ENCODE results near the gene SLC16A11. TPM values are rescaled to one million over a fixed set of nuclear protein-coding genes. Genes with fewer than 3 reads are reported as not detected.

SLC16A11 gene
- total RNA-seq, 1 donor from 2014 or later = not detected

DNA sequence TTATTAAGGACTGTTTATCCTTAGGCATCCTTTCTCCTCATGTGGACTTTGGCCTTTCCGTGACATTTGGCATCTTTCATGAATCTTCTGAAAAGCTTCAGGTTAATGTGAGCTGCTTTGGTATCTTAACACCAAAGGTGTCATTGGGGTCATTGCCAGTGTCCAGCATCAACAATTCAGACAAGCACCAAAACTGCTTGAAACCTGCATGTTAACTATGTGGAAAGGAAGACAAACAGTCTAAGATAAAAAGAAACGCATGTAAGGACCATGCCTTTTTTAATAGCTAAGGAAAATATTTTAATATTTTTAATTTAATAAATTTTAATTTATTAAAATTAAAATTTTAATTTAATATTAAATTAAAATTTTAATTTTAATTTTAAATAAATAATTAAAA lies 40.1 kb downstream of the SLC16A11 start:
- Histone ChIP-seq H3K79me2 (ENCODE audit: insufficient read depth, low read length) (peaks cover 22% of the 10 kb centered on the region), H3K27ac (ENCODE audit: low read depth, low read length) (no peak overlapping the region), H3K4me1 (ENCODE audit: insufficient read depth, low read length) (no peaks in the 10 kb centered on the region), H4K20me1 (ENCODE audit: insufficient read depth, low read length) (peaks cover 68% of the 10 kb centered on the region), H2AFZ (ENCODE audit: low read depth, low read length) (no peak overlapping the region), H3K4me2 (ENCODE audit: low read length) (no peak overlapping the region), H3K27me3 (ENCODE audit: insufficient read depth, low read length) (no peaks in the 10 kb centered on the region), H3K9ac (ENCODE audit: low read length) (no peak overlapping the region), H3K36me3 (ENCODE audit: insufficient read depth, low read length) (peaks cover 6% of the 10 kb centered on the region), H3K9me3 (ENCODE audit: insufficient read depth, low read depth, low read length) (no peaks in the 10 kb centered on the region), H3K4me3 (ENCODE audit: insufficient read depth, low read depth, low read length) (no peak overlapping the region)
- FAIRE-seq = no peak
- H3K9me3 Mint-ChIP-seq (ENCODE audit: unreplicated experiment) = peaks cover 1% of the 10 kb centered on the region
- H3K27ac Mint-ChIP-seq (ENCODE audit: unreplicated experiment) = no peak overlapping the region
- peaks cover 4% of the 10 kb centered on the region for H3K4me1 Mint-ChIP-seq (ENCODE audit: low read depth, unreplicated experiment)
- H3K36me3 Mint-ChIP-seq (ENCODE audit: low read depth, unreplicated experiment) = peaks cover 18% of the 10 kb centered on the region
- no peaks in the 10 kb centered on the region for H3K27me3 Mint-ChIP-seq (ENCODE audit: low read depth, unreplicated experiment)
- no peak overlapping the region for H3K4me3 Mint-ChIP-seq (ENCODE audit: unreplicated experiment)
- TF ChIP-seq EZH2 (IDR thresholded peaks at IDR 0.05; ENCODE audit: insufficient read depth, low read length) = no peak
- TF ChIP-seq, protein P1, sequence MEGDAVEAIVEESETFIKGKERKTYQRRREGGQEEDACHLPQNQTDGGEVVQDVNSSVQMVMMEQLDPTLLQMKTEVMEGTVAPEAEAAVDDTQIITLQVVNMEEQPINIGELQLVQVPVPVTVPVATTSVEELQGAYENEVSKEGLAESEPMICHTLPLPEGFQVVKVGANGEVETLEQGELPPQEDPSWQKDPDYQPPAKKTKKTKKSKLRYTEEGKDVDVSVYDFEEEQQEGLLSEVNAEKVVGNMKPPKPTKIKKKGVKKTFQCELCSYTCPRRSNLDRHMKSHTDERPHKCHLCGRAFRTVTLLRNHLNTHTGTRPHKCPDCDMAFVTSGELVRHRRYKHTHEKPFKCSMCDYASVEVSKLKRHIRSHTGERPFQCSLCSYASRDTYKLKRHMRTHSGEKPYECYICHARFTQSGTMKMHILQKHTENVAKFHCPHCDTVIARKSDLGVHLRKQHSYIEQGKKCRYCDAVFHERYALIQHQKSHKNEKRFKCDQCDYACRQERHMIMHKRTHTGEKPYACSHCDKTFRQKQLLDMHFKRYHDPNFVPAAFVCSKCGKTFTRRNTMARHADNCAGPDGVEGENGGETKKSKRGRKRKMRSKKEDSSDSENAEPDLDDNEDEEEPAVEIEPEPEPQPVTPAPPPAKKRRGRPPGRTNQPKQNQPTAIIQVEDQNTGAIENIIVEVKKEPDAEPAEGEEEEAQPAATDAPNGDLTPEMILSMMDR (IDR thresholded peaks at IDR 0.05; ENCODE audit: insufficient read depth, low read depth, low read length) = no peak
- DNase-seq (ENCODE audit: low read depth) = no peak

DNA sequence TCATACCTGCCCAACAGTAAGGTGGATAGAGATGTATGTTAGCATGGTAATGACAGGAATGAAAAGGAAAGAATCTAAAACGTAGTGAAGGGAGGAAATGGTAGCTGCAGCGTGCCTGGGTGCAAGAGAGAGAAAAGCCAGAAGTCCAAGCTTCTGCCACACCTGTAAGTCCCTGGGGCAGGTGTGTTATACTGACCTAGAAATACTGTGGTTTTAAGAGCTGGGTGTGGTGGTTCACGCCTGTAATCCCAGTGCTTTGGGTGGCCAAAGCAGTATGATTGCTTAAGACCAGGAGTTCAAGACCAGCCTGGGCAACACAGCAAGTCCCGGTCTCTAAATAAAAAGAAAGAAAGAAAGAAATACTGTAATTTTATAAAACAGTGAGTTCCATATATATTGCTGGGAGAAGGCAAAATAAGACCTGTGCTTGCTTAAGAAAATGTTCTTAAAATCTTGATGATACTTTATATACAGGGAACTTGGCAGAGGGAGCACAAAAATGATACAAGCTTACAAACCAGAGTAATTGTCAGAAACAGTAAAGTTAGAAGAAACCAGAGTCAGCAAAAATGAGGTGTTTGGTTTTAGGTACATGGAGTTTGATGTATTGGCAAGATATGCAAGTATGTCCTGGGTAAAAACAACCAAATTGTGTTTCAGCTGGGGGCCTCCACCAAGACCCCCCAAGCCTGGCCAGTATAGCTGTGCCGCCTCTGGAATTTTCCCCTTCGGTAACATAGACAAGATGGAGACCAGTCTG lies 41.4 kb downstream of the SLC16A11 start:
- FAIRE-seq = no peak
- H3K27ac Mint-ChIP-seq (ENCODE audit: unreplicated experiment) = no peak overlapping the region
- Histone ChIP-seq H3K9ac (ENCODE audit: low read length) (no peak overlapping the region), H3K79me2 (ENCODE audit: insufficient read depth, low read length) (peaks cover 18% of the 10 kb centered on the region), H2AFZ (ENCODE audit: low read depth, low read length) (no peak overlapping the region), H3K27me3 (ENCODE audit: insufficient read depth, low read length) (no peaks in the 10 kb centered on the region), H4K20me1 (ENCODE audit: insufficient read depth, low read length) (peaks cover 71% of the 10 kb centered on the region), H3K4me1 (ENCODE audit: insufficient read depth, low read length) (no peaks in the 10 kb centered on the region), H3K9me3 (ENCODE audit: insufficient read depth, low read depth, low read length) (no peaks in the 10 kb centered on the region), H3K27ac (ENCODE audit: low read depth, low read length) (no peak overlapping the region), H3K4me2 (ENCODE audit: low read length) (no peak overlapping the region), H3K4me3 (ENCODE audit: insufficient read depth, low read depth, low read length) (no peak overlapping the region), H3K36me3 (ENCODE audit: insufficient read depth, low read length) (peaks cover 6% of the 10 kb centered on the region)
- TF ChIP-seq EZH2 (IDR thresholded peaks at IDR 0.05; ENCODE audit: insufficient read depth, low read length) = no peak
- TF ChIP-seq, protein P1 (IDR thresholded peaks at IDR 0.05; ENCODE audit: insufficient read depth, low read depth, low read length) = no peak
- H3K27me3 Mint-ChIP-seq (ENCODE audit: low read depth, unreplicated experiment) = no peaks in the 10 kb centered on the region
- no peak for DNase-seq (ENCODE audit: low read depth)
- H3K36me3 Mint-ChIP-seq (ENCODE audit: low read depth, unreplicated experiment) = peaks cover 25% of the 10 kb centered on the region
- peaks cover 4% of the 10 kb centered on the region for H3K4me1 Mint-ChIP-seq (ENCODE audit: low read depth, unreplicated experiment)
- peaks cover 1% of the 10 kb centered on the region for H3K9me3 Mint-ChIP-seq (ENCODE audit: unreplicated experiment)
- no peak overlapping the region for H3K4me3 Mint-ChIP-seq (ENCODE audit: unreplicated experiment)

DNA sequence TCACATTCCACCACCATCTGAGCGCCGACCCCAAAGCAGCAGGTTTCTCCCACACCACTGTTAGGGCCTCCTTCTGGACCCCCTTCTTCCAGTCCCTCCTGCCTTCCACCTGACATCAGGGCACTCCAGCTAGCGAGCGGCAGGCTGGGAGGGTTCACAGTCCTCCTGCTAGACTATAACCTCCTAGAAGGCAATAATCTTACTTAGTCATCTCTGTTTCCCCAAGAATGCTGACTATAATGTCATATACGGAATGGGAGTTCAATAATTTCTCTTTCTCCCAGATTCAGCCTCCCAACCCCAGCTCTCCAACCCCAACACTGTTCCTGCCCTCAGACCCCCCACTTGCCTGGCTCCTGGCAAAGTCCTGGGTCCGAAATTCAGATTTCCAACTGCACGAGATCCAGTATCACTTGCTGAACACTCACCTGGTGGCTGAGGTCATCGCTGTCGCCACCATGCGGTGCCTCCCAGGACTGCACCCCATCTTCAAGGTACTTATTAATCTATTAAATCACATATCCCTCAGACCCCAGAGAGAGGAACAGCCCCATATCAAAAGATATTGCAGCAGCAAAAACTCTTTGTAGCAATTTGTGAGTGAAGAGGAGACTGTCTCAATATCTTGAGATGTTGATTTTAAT lies 42.5 kb downstream of the SLC16A11 start:
- peaks cover 30% of the 10 kb centered on the region for H3K36me3 Mint-ChIP-seq (ENCODE audit: low read depth, unreplicated experiment)
- H3K9me3 Mint-ChIP-seq (ENCODE audit: unreplicated experiment) = peaks cover 1% of the 10 kb centered on the region
- Histone ChIP-seq H3K4me3 (ENCODE audit: insufficient read depth, low read depth, low read length) (no peak overlapping the region), H3K27ac (ENCODE audit: low read depth, low read length) (no peak overlapping the region), H3K27me3 (ENCODE audit: insufficient read depth, low read length) (no peaks in the 10 kb centered on the region), H3K79me2 (ENCODE audit: insufficient read depth, low read length) (peaks cover 8% of the 10 kb centered on the region), H3K4me1 (ENCODE audit: insufficient read depth, low read length) (no peaks in the 10 kb centered on the region), H3K36me3 (ENCODE audit: insufficient read depth, low read length) (peaks cover 6% of the 10 kb centered on the region), H3K4me2 (ENCODE audit: low read length) (no peak overlapping the region), H3K9ac (ENCODE audit: low read length) (no peak overlapping the region), H3K9me3 (ENCODE audit: insufficient read depth, low read depth, low read length) (no peaks in the 10 kb centered on the region), H2AFZ (ENCODE audit: low read depth, low read length) (no peak overlapping the region), H4K20me1 (ENCODE audit: insufficient read depth, low read length) (peaks cover 67% of the 10 kb centered on the region)
- no peak overlapping the region for H3K27ac Mint-ChIP-seq (ENCODE audit: unreplicated experiment)
- no peak for FAIRE-seq
- no peak overlapping the region for H3K4me3 Mint-ChIP-seq (ENCODE audit: unreplicated experiment)
- H3K4me1 Mint-ChIP-seq (ENCODE audit: low read depth, unreplicated experiment) = no peaks in the 10 kb centered on the region
- H3K27me3 Mint-ChIP-seq (ENCODE audit: low read depth, unreplicated experiment) = peaks cover 1% of the 10 kb centered on the region
- TF ChIP-seq, protein P1 (IDR thresholded peaks at IDR 0.05; ENCODE audit: insufficient read depth, low read depth, low read length) = peak; percentile 51
- no peak for TF ChIP-seq EZH2 (IDR thresholded peaks at IDR 0.05; ENCODE audit: insufficient read depth, low read length)
- DNase-seq (ENCODE audit: low read depth) = no peak

Data from astrocyte (in vitro differentiated cells and primary cell).